A549 (cell line): ENCODE measurements around the gene SHROOM4. TPM values are rescaled to one million over a fixed set of nuclear protein-coding genes. Genes with fewer than 3 reads are reported as not detected.

Experiments
- ATAC-seq, 2 experiments: fragments of 200-7000 bp in 1 of 2; fragments of >200 bp in 1 of 2; cut with Nextera tagmentation in 1 of 2; cut with Tn5 transposase in 1 of 2; 3 replicates each; pipeline versions ENCODE4 v1.8.0 to v1.9.1; 2018 to 2020; ENCODE audit warnings: mild to moderate bottlenecking in 1 of 2, moderate library complexity in 1 of 2
- CTCF ChIA-PET: fragments of 300-600 bp; sonication (Branson Sonifier 250); formaldehyde crosslinking; extraction: SDS; loops from one replicate; lab custom pipeline; 2021; ENCODE audit warnings: antibody characterized with exemption, inconsistent platforms; lab: Yijun Ruan, JAX
- POLR2A ChIA-PET: fragments of 350-600 bp; formaldehyde crosslinking; extraction: SDS; loops from one replicate; lab custom pipeline; 2021; ENCODE audit warnings: antibody characterized with exemption, inconsistent platforms; lab: Yijun Ruan, JAX
- DNase-seq, 2 experiments: peaks; one replicate each; pipeline versions ENCODE4 v3.0.0 to v3.0.0-alpha.2; 2011 to 2016; ENCODE audit warnings: low read depth in 1 of 2, low spot score in 1 of 2
- FAIRE-seq: peaks from 2 replicates; lab custom pipeline; 2011; peaks lifted over from hg19 to GRCh38; lab: Jason Lieb, UNC
- H3K27ac ChIP-seq, 2 experiments: fragments of >200 bp; sonication (Bioruptor Twin); formaldehyde crosslinking; 3 replicates each; pipeline ENCODE4 v1.5.1; 2016 to 2017
- H3K4me1 ChIP-seq: fragments of >200 bp; sonication (Bioruptor Twin); formaldehyde crosslinking; 3 replicates; pipeline ENCODE4 v1.6.1; 2016
- H3K4me2 ChIP-seq: fragments of >200 bp; sonication (Bioruptor Twin); formaldehyde crosslinking; 3 replicates; pipeline ENCODE4 v1.6.1; 2016
- H3K4me3 ChIP-seq: fragments of >200 bp; sonication (Bioruptor Twin); formaldehyde crosslinking; 3 replicates; pipeline ENCODE4 v1.5.1; 2016
- H3K9me3 ChIP-seq: fragments of >200 bp; sonication (Bioruptor Twin); formaldehyde crosslinking; 3 replicates; pipeline ENCODE4 v1.6.1; 2016
- CEBPB ChIP-seq, 2 experiments: fragments of >200 bp in 1 of 2; sonication (Bioruptor Twin) in 1 of 2; formaldehyde crosslinking in 1 of 2; IDR thresholded peaks; 2 replicates each; pipeline ENCODE4 v1.6.1; 2012 to 2016
- EP300 ChIP-seq, 2 experiments: fragments of >200 bp; sonication (Bioruptor Twin); formaldehyde crosslinking; IDR thresholded peaks; 2 replicates in 1 of 2; 3 replicates in 1 of 2; pipeline ENCODE4 v1.6.1; 2016 to 2017
- FOSB ChIP-seq: fragments of 250-450 bp; sonication (Bioruptor Pico); IDR thresholded peaks from 2 replicates; pipeline ENCODE4 v1.5.0; 2020; ENCODE audit warnings: mild to moderate bottlenecking, moderate library complexity
- FOSL2 ChIP-seq, 2 experiments: fragments of 450-650 bp in 1 of 2; fragments of >200 bp in 1 of 2; sonication (Bioruptor Twin) in 1 of 2; formaldehyde crosslinking; IDR thresholded peaks; 2 replicates each; pipeline versions ENCODE4 v1.5.0 to v1.6.1; 2016 to 2020; ENCODE audit warnings: mild to moderate bottlenecking in 1 of 2, moderate library complexity in 1 of 2
- HDAC2 ChIP-seq: fragments of 200-600 bp; sonication (generic); IDR thresholded peaks from 2 replicates; pipeline ENCODE4 v1.6.1; 2016
- HEYL ChIP-seq: fragments of 250-450 bp; sonication (Bioruptor Pico); IDR thresholded peaks from 2 replicates; pipeline ENCODE4 v1.8.0; 2021; ENCODE audit warnings: mild to moderate bottlenecking, moderate library complexity
- HOXB13 ChIP-seq: fragments of 250-450 bp; sonication (Bioruptor Pico); IDR thresholded peaks from 2 replicates; pipeline ENCODE4 v1.5.0; 2020; ENCODE audit warnings: low read depth, mild to moderate bottlenecking, moderate library complexity
- KDM1A ChIP-seq: fragments of 200-600 bp; sonication (generic); IDR thresholded peaks from 2 replicates; pipeline ENCODE4 v1.6.1; 2016; ENCODE audit warnings: low read depth, mild to moderate bottlenecking
- MAFK ChIP-seq: fragments of 450-650 bp; IDR thresholded peaks from 2 replicates; pipeline ENCODE4 v1.6.1; 2014; ENCODE audit not compliant: partially characterized antibody
- MAZ ChIP-seq: fragments of 150-350 bp; IDR thresholded peaks from 2 replicates; pipeline ENCODE4 v1.6.1; 2014; ENCODE audit warnings: antibody characterized with exemption, low read depth, low read length, borderline replicate concordance
- NPAS2 ChIP-seq: fragments of 250-450 bp; sonication (Bioruptor Pico); IDR thresholded peaks from 2 replicates; pipeline ENCODE4 v1.8.0; 2022; ENCODE audit warnings: mild to moderate bottlenecking, moderate library complexity, borderline replicate concordance
- NR3C1 ChIP-seq: fragments of >200 bp; sonication (Bioruptor Twin); formaldehyde crosslinking; IDR thresholded peaks from 3 replicates; pipeline ENCODE4 v1.6.1; 2017
- POLR2A ChIP-seq: IDR thresholded peaks from 2 replicates; pipeline ENCODE4 v1.6.1; 2012; ENCODE audit warnings: mild to moderate bottlenecking, low read length
- RARB ChIP-seq: fragments of 250-450 bp; sonication (Bioruptor Pico); IDR thresholded peaks from 2 replicates; pipeline ENCODE4 v1.8.0; 2021; ENCODE audit warnings: mild to moderate bottlenecking, moderate library complexity
- RCOR1 ChIP-seq: fragments of 150-350 bp; IDR thresholded peaks from 2 replicates; pipeline ENCODE4 v1.6.1; 2014; ENCODE audit warnings: antibody characterized with exemption, low read length, low read depth
- RNF2 ChIP-seq: fragments of 200-600 bp; sonication (generic); IDR thresholded peaks from 2 replicates; pipeline ENCODE4 v1.6.1; 2016; ENCODE audit warnings: low read depth, mild to moderate bottlenecking, antibody characterized with exemption, moderate library complexity, borderline replicate concordance
- WGBS: methylation state at CpG from one replicate; pipeline ENCODE4 v1.1.6; 2017; ENCODE audit errors: missing lambda C conversion rate; 5-methylcytosine and 5-hydroxymethylcytosine counted together
- polyA plus RNA-seq, 4 experiments: library from polyadenylated mRNA; depleted of rRNA in 3 of 4; stranded (reverse); fragments of >200 nt; fragmentation: RNase III in 1 of 4; extraction: RNeasy Plus Mini Kit Qiagen cat#74134 plus additional on column Dnase treatment in 1 of 4; gene quantifications; 2 replicates in 3 of 4; 3 replicates in 1 of 4; pipeline ENCODE4 v1.2.3, GENCODE V29; 2011 to 2017
- TF ChIP-seq, protein P1 (sequence below): fragments of >200 bp; sonication (Bioruptor Twin); formaldehyde crosslinking; IDR thresholded peaks from 3 replicates; pipeline ENCODE4 v1.6.1; 2016
- TF ChIP-seq, protein P2 (sequence below): fragments of 200-600 bp; sonication (generic); IDR thresholded peaks from 2 replicates; pipeline ENCODE4 v1.6.1; 2016; ENCODE audit warnings: antibody characterized with exemption, mild to moderate bottlenecking, moderate library complexity
- TF ChIP-seq, protein P3 (sequence below): fragments of 250-450 bp; sonication (Bioruptor Pico); IDR thresholded peaks from 2 replicates; pipeline ENCODE4 v1.5.0; 2021; ENCODE audit warnings: mild to moderate bottlenecking, moderate library complexity, borderline replicate concordance
- TF ChIP-seq, protein P4 (sequence below): fragments of 150-350 bp; IDR thresholded peaks from 2 replicates; pipeline ENCODE4 v1.6.1; 2014; ENCODE audit warnings: low read depth, mild to moderate bottlenecking, low read length

The SHROOM4 gene
- polyA plus RNA-seq, 2 of the 4 experiments (the other 2 are of a cell fraction), result not detected

DNA sequence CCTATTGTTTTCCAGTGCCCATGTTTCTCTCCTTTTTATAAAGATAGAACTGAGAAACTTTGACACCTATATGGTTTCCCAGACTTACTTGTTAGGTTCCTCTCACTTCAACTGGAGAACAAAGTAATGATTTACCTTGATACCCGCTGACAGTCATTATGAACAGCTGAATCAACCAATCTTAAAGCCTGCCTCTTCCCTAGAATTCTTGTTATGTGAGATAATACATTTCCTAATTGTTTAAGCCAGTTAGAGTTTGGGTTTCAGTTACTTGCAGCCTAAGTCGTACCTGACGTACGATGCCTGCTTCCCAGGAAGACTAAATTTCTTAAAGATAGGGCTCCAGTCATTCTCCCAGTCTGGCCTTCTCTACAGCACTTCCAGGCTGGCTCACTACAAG, 97.3 kb downstream of the SHROOM4 start:
- H3K9me3 ChIP-seq, result no peaks in the 10 kb centered on the region
- ChIA-PET POLR2A (no interaction called here), CTCF (no interaction called here)
- H3K4me1 ChIP-seq, result no peaks in the 10 kb centered on the region
- no peak for FAIRE-seq
- no peak overlapping the region for H3K4me2 ChIP-seq
- H3K4me3 ChIP-seq, result no peak overlapping the region
- TF ChIP-seq RNF2 (no peak), FOSB (CRISPR knock-in tag) (no peak), EP300 (IDR thresholded peaks at IDR 0.05) (no peak), HOXB13 (CRISPR knock-in tag) (no peak), RCOR1 (no peak), RARB (CRISPR knock-in tag) (no peak), HDAC2 (no peak), HEYL (no peak), MAFK (no peak), MAZ (no peak)
- TF ChIP-seq, protein P1, sequence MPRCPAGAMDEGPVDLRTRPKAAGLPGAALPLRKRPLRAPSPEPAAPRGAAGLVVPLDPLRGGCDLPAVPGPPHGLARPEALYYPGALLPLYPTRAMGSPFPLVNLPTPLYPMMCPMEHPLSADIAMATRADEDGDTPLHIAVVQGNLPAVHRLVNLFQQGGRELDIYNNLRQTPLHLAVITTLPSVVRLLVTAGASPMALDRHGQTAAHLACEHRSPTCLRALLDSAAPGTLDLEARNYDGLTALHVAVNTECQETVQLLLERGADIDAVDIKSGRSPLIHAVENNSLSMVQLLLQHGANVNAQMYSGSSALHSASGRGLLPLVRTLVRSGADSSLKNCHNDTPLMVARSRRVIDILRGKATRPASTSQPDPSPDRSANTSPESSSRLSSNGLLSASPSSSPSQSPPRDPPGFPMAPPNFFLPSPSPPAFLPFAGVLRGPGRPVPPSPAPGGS, result no peak
- TF ChIP-seq, protein P2, sequence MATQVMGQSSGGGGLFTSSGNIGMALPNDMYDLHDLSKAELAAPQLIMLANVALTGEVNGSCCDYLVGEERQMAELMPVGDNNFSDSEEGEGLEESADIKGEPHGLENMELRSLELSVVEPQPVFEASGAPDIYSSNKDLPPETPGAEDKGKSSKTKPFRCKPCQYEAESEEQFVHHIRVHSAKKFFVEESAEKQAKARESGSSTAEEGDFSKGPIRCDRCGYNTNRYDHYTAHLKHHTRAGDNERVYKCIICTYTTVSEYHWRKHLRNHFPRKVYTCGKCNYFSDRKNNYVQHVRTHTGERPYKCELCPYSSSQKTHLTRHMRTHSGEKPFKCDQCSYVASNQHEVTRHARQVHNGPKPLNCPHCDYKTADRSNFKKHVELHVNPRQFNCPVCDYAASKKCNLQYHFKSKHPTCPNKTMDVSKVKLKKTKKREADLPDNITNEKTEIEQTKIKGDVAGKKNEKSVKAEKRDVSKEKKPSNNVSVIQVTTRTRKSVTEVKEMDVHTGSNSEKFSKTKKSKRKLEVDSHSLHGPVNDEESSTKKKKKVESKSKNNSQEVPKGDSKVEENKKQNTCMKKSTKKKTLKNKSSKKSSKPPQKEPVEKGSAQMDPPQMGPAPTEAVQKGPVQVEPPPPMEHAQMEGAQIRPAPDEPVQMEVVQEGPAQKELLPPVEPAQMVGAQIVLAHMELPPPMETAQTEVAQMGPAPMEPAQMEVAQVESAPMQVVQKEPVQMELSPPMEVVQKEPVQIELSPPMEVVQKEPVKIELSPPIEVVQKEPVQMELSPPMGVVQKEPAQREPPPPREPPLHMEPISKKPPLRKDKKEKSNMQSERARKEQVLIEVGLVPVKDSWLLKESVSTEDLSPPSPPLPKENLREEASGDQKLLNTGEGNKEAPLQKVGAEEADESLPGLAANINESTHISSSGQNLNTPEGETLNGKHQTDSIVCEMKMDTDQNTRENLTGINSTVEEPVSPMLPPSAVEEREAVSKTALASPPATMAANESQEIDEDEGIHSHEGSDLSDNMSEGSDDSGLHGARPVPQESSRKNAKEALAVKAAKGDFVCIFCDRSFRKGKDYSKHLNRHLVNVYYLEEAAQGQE, result no peak
- ATAC-seq, result no peak
- no peak overlapping the region for H3K27ac ChIP-seq
- DNase-seq, result no peak
- 55% methylated on average over 4 of the region's 4 CpGs for WGBS

DNA sequence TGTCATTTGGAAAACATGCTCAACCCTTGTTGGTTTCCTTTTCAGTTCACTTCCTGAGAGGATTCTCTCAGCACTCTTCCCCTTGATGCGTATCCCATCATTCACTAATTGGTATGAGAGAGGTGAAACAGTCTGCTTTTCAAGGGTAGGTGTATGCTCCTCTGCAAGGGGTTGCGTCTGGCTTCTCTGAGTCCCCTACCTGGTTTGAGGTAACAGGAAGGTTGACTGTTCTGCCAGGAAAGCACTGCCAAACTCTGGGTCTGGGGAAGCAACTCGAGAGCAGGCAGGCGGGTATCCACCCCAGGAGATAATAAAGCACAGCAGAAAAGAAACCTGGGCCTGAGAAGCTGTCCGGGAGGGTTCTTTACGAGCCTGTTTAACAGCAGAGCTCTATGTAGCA, 101.2 kb downstream of the SHROOM4 start:
- Histone ChIP-seq H3K4me2 (no peak overlapping the region), H3K27ac (no peak overlapping the region), H3K4me1 (no peaks in the 10 kb centered on the region), H3K4me3 (no peak overlapping the region), H3K9me3 (no peaks in the 10 kb centered on the region)
- no peak for FAIRE-seq
- ChIA-PET POLR2A (no interaction called here), CTCF (no interaction called here)
- TF ChIP-seq HEYL (no peak), NR3C1 (no peak), KDM1A (no peak)
- TF ChIP-seq, protein P3, sequence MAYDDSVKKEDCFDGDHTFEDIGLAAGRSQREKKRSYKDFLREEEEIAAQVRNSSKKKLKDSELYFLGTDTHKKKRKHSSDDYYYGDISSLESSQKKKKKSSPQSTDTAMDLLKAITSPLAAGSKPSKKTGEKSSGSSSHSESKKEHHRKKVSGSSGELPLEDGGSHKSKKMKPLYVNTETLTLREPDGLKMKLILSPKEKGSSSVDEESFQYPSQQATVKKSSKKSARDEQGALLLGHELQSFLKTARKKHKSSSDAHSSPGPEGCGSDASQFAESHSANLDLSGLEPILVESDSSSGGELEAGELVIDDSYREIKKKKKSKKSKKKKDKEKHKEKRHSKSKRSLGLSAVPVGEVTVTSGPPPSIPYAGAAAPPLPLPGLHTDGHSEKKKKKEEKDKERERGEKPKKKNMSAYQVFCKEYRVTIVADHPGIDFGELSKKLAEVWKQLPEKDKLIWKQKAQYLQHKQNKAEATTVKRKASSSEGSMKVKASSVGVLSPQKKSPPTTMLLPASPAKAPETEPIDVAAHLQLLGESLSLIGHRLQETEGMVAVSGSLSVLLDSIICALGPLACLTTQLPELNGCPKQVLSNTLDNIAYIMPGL (CRISPR knock-in tag), result no peak
- TF ChIP-seq, protein P4, sequence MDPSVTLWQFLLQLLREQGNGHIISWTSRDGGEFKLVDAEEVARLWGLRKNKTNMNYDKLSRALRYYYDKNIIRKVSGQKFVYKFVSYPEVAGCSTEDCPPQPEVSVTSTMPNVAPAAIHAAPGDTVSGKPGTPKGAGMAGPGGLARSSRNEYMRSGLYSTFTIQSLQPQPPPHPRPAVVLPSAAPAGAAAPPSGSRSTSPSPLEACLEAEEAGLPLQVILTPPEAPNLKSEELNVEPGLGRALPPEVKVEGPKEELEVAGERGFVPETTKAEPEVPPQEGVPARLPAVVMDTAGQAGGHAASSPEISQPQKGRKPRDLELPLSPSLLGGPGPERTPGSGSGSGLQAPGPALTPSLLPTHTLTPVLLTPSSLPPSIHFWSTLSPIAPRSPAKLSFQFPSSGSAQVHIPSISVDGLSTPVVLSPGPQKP, result no peak
- 17% methylated on average over 6 of the region's 6 CpGs for WGBS
- no peak for DNase-seq
- no peak for ATAC-seq

DNA sequence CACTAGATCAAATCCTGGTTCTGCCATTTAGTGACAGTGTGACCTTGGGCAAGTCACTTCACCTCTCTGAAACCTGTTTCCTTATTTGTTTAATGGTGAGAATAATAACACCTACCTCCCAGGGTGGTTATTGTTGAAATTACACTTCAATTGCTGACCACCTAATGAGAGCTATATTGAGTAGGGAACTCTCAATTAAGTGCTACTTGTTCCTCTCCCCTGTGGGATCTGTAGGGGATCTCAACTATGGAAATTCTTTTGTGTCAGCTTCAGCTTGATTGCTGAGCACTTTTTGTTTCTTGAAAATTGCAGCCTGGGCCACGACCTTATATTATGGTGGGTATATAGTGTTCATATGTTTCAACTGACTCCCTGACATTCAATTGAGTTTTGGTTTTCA, 102.1 kb downstream of the SHROOM4 start:
- Histone ChIP-seq H3K27ac (no peak overlapping the region), H3K9me3 (no peaks in the 10 kb centered on the region), H3K4me1 (no peaks in the 10 kb centered on the region), H3K4me2 (no peak overlapping the region), H3K4me3 (no peak overlapping the region)
- DNase-seq (no peak), ATAC-seq (no peak), FAIRE-seq (no peak)
- POLR2A ChIA-PET, result no interaction called here
- TF ChIP-seq POLR2A (no peak), NPAS2 (CRISPR knock-in tag) (no peak), FOSL2 (IDR thresholded peaks at IDR 0.05) (no peak), FOSL2 (CRISPR knock-in tag; IDR thresholded peaks at IDR 0.05) (no peak), CEBPB (IDR thresholded peaks at IDR 0.05) (no peak)
- WGBS, result 0% methylated on average over 1 of the region's 1 CpG
- CTCF ChIA-PET, result no interaction called here
